UCSD-AML1 (cell line): Measurements from ENCODE around the gene CMIP.
"Not testable (repeated sequence)": the region's sequence is repeated elsewhere in the genome, so short reads cannot be mapped to it uniquely, and the experiment has no call there.

Source experiments
- DNase-seq: peaks from one replicate; lab custom pipeline; 2025; ENCODE audit not compliant: unreplicated experiment; lab: John Stamatoyannopoulos, UW

CMIP gene

GRCh38 chr16:81730090-81731051 lies 285.8 kb downstream of the CMIP start:
- no peak for DNase-seq

- DNase-seq = no peak
Observed at GRCh38 chr16:81731649-81732048, 287.0 kb downstream of the CMIP start.

- no peak for DNase-seq
Observed at GRCh38 chr16:81732699-81733098, 288.1 kb downstream of the CMIP start.

- DNase-seq = no peak
Observed at GRCh38 chr16:81733295-81733694, 288.7 kb downstream of the CMIP start.

GRCh38 chr16:81734632-81735434 lies 290.2 kb downstream of the CMIP start:
- DNase-seq = no peak

GRCh38 chr16:81737885-81738536 lies 293.4 kb downstream of the CMIP start:
- peak; percentile 79 for DNase-seq

- DNase-seq = peak; percentile 87
Observed at GRCh38 chr16:81738783-81739496, 294.3 kb downstream of the CMIP start.

GRCh38 chr16:81739503-81739902 lies 294.9 kb downstream of the CMIP start:
- DNase-seq = no peak

GRCh38 chr16:81740169-81740568 lies 295.6 kb downstream of the CMIP start:
- DNase-seq = no peak

GRCh38 chr16:81741430-81741770 lies 296.8 kb downstream of the CMIP start:
- not testable (repeated sequence) for DNase-seq

- DNase-seq = no peak
Observed at GRCh38 chr16:81744385-81744784, 299.8 kb downstream of the CMIP start.

GRCh38 chr16:81744911-81745310 lies 300.3 kb downstream of the CMIP start:
- no peak for DNase-seq

GRCh38 chr16:81745704-81746558 lies 301.3 kb downstream of the CMIP start:
- peak; percentile 78 for DNase-seq

- DNase-seq = no peak
Observed at GRCh38 chr16:81746566-81746965, 302.0 kb downstream of the CMIP start.

GRCh38 chr16:81748476-81749198 lies 304.0 kb downstream of the CMIP start:
- DNase-seq = peak; percentile 62

GRCh38 chr16:81752225-81752875 lies 307.7 kb downstream of the CMIP start:
- DNase-seq = peak; percentile 87

GRCh38 chr16:81752876-81753227 lies 308.2 kb downstream of the CMIP start:
- no peak for DNase-seq

- no peak for DNase-seq
Observed at GRCh38 chr16:81754858-81755257, 310.2 kb downstream of the CMIP start.
